SK-N-SH (cell line): ENCODE data around the gene ZNF496. TPM values are rescaled to one million over a fixed set of nuclear protein-coding genes. Genes with fewer than 3 reads are reported as not detected.

Experiments used
- CTCF ChIA-PET: fragments of 300-600, 350-600 bp; formaldehyde crosslinking; extraction: SDS; loops from one replicate; lab custom pipeline; 2021; lab: Yijun Ruan, JAX
- POLR2A ChIA-PET: fragments of 350-600 bp; sonication (Branson Sonifier 250); formaldehyde crosslinking; extraction: SDS; loops from one replicate; lab custom pipeline; 2020; ENCODE audit warnings: antibody characterized with exemption, inconsistent platforms; lab: Yijun Ruan, JAX
- DNase-seq: peaks from one replicate; pipeline ENCODE4 v3.0.0; 2012
- H2AFZ ChIP-seq: fragments of 200-600 bp; sonication (generic); 2 replicates; pipeline ENCODE4 v1.8.1; 2016; ENCODE audit warnings: antibody characterized with exemption, mild to moderate bottlenecking, low read depth
- H3F3A ChIP-seq: fragments of 200-600 bp; sonication (generic); replicated peaks from 2 replicates; pipeline ENCODE3; 2016; ENCODE audit warnings: antibody characterized with exemption, mild to moderate bottlenecking; ENCODE audit not compliant: insufficient read depth
- H3K27ac ChIP-seq, 2 experiments: fragments of 200-500 bp in 1 of 2; fragments of 200-600 bp in 1 of 2; sonication (Bioruptor generic) in 1 of 2; sonication (generic), shearing (Covaris generic) in 1 of 2; 2 replicates each; pipeline versions ENCODE4 v1.5.1 to v1.6.1; 2014 to 2016; ENCODE audit warnings: low read depth in 2 of 2, inconsistent platforms in 1 of 2, low read length in 1 of 2, mild to moderate bottlenecking in 1 of 2, mixed read lengths in 1 of 2
- H3K27me3 ChIP-seq: fragments of 200-600 bp; sonication (generic), shearing (Covaris generic); 2 replicates; pipeline ENCODE4 v1.6.1; 2016; ENCODE audit warnings: mixed run types; ENCODE audit not compliant: insufficient read depth
- H3K36me3 ChIP-seq, 2 experiments: fragments of 200-500 bp in 1 of 2; fragments of 200-600 bp in 1 of 2; sonication (Bioruptor generic) in 1 of 2; sonication (generic) in 1 of 2; replicated peaks in 1 of 2; 2 replicates each; pipeline versions ENCODE3 to v1.5.1; 2014 to 2016; ENCODE audit warnings: low read length in 1 of 2, mild to moderate bottlenecking in 1 of 2; ENCODE audit not compliant: insufficient read depth in 2 of 2, control insufficient read depth in 1 of 2
- H3K4me1 ChIP-seq, 2 experiments: fragments of 200-500 bp in 1 of 2; fragments of 200-600 bp in 1 of 2; sonication (Bioruptor generic) in 1 of 2; sonication (generic), shearing (Covaris generic) in 1 of 2; 2 replicates each; pipeline versions ENCODE4 v1.5.1 to v1.6.1; 2014 to 2016; ENCODE audit warnings: low read depth in 1 of 2, low read length in 1 of 2, mixed run types in 1 of 2; ENCODE audit not compliant: insufficient read depth in 2 of 2, control insufficient read depth in 1 of 2
- H3K4me2 ChIP-seq: fragments of 200-600 bp; sonication (generic), shearing (Covaris generic); 2 replicates; pipeline ENCODE4 v1.6.1; 2017; ENCODE audit warnings: mixed run types
- H3K4me3 ChIP-seq, 2 experiments: fragments of 200-500 bp in 1 of 2; fragments of 200-600 bp in 1 of 2; sonication (Bioruptor generic) in 1 of 2; sonication (generic), shearing (Covaris generic) in 1 of 2; 2 replicates each; pipeline versions ENCODE4 v1.5.1 to v1.8.1; 2014 to 2016; ENCODE audit warnings: low read depth in 2 of 2, inconsistent platforms in 1 of 2, low read length in 1 of 2, mild to moderate bottlenecking in 1 of 2, mixed read lengths in 1 of 2, moderate library complexity in 1 of 2
- H3K79me2 ChIP-seq: fragments of 200-600 bp; sonication (generic); 2 replicates; pipeline ENCODE4 v1.8.1; 2017; ENCODE audit warnings: mild to moderate bottlenecking; ENCODE audit not compliant: insufficient read depth
- H3K9ac ChIP-seq: fragments of 200-600 bp; sonication (generic); 2 replicates; pipeline ENCODE4 v1.6.1; 2017; ENCODE audit warnings: mixed run types
- H3K9me2 ChIP-seq: fragments of 200-600 bp; sonication (generic); 2 replicates; pipeline ENCODE4 v1.6.1; 2017; ENCODE audit warnings: mixed run types
- H3K9me3 ChIP-seq: fragments of 200-600 bp; sonication (generic); 2 replicates; pipeline ENCODE4 v1.6.1; 2017; ENCODE audit warnings: mixed run types, mild to moderate bottlenecking, moderate library complexity
- H4K20me1 ChIP-seq: fragments of 200-600 bp; sonication (generic); 2 replicates; pipeline ENCODE4 v1.6.1; 2017; ENCODE audit warnings: mild to moderate bottlenecking, mixed run types; ENCODE audit not compliant: insufficient read depth
- ELF1 ChIP-seq: IDR thresholded peaks from 2 replicates; pipeline ENCODE4 v1.4.0; 2012
- EZH2phosphoT487 ChIP-seq: fragments of 200-600 bp; sonication (generic); IDR thresholded peaks from 2 replicates; pipeline ENCODE4 v1.6.1; 2017; ENCODE audit warnings: low read depth, mixed run types, mild to moderate bottlenecking, antibody characterized with exemption, moderate library complexity, borderline replicate concordance
- FOXJ3 ChIP-seq: sonication (generic); formaldehyde crosslinking; IDR thresholded peaks from 2 replicates; pipeline ENCODE4 v1.5.1; 2020; ENCODE audit warnings: mild to moderate bottlenecking, missing genetic modification reagents
- MEF2A ChIP-seq: IDR thresholded peaks from 2 replicates; pipeline ENCODE4 v1.4.0; 2012; ENCODE audit warnings: low read depth, borderline replicate concordance
- TCF12 ChIP-seq: IDR thresholded peaks from 2 replicates; pipeline ENCODE4 v1.4.0; 2012
- TEAD4 ChIP-seq: IDR thresholded peaks from 2 replicates; pipeline ENCODE4 v1.4.0; 2012; ENCODE audit warnings: mild to moderate bottlenecking, borderline replicate concordance; ENCODE audit not compliant: insufficient read depth
- WGBS: methylation state at CpG from one replicate; pipeline ENCODE4 v1.1.6; 2017; ENCODE audit warnings: low lambda C conversion rate; 5-methylcytosine and 5-hydroxymethylcytosine counted together
- polyA plus RNA-seq, 3 experiments: library from polyadenylated mRNA; depleted of rRNA; stranded (reverse); fragments of >200 nt; gene quantifications; 2 replicates each; pipeline ENCODE4 v1.2.3, GENCODE V29; 2012
- TF ChIP-seq, protein P1 (sequence below): IDR thresholded peaks from 2 replicates; pipeline ENCODE4 v1.4.0; 2012; ENCODE audit warnings: low read depth, borderline replicate concordance
- TF ChIP-seq, protein P2 (sequence below): IDR thresholded peaks from 2 replicates; pipeline ENCODE4 v1.6.1; 2012; ENCODE audit warnings: mild to moderate bottlenecking, low read depth, low read length, moderate library complexity
- TF ChIP-seq, protein P3 (sequence below): fragments of 150-350 bp; IDR thresholded peaks from 2 replicates; pipeline ENCODE4 v1.6.1; 2016; ENCODE audit warnings: mild to moderate bottlenecking, low read depth, low read length

The ZNF496 gene
- polyA plus RNA-seq, 1 of the 3 experiments (the other 2 are of a cell fraction): 23.2 TPM

DNA sequence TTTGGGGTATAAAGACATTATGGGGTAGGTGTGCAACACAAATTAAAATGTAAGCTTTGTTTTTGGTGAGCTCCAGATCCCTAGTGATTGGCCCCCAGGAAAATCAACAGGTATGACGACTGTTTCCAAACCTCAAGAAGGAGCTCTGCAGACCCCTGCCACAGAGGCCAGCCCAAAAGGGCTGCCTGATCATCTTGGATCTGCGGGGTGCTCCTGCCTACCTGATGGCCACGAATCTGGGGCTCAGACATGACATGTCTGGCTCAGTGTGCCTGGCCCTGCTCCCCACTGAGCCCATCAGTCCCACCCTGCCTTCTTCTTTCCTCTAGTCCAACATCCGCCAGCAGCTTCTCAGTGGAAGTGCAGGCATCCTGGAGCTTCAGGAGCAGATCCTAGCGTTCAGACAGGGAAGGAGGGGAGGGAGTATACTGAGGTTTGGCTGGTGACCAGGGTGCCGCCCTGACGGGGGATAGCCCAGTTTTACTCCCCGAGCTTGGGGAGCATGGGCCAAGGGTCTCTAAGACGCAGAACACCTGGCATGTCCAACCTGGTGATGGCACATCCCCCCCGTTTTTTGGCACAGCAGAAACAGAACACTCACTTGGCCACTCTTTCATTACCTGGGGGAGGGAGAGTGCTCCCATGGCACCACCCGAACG lies 31.8 kb downstream of the ZNF496 start:
- CTCF ChIA-PET: interaction anchor here (0.7 kb wide), 1 partner anchor 14 kb away, joined by 3 read pairs; no protein-coding TSS in a partner anchor
- DNase-seq: no peak
- no peaks in the 10 kb centered on the region for H3K9me2 ChIP-seq
- no peak for TF ChIP-seq TCF12
- TF ChIP-seq, protein P1, sequence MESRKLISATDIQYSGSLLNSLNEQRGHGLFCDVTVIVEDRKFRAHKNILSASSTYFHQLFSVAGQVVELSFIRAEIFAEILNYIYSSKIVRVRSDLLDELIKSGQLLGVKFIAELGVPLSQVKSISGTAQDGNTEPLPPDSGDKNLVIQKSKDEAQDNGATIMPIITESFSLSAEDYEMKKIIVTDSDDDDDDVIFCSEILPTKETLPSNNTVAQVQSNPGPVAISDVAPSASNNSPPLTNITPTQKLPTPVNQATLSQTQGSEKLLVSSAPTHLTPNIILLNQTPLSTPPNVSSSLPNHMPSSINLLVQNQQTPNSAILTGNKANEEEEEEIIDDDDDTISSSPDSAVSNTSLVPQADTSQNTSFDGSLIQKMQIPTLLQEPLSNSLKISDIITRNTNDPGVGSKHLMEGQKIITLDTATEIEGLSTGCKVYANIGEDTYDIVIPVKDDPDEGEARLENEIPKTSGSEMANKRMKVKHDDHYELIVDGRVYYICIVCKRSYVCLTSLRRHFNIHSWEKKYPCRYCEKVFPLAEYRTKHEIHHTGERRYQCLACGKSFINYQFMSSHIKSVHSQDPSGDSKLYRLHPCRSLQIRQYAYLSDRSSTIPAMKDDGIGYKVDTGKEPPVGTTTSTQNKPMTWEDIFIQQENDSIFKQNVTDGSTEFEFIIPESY: no peak
- no peak for TF ChIP-seq EZH2phosphoT487
- TF ChIP-seq, protein P2, sequence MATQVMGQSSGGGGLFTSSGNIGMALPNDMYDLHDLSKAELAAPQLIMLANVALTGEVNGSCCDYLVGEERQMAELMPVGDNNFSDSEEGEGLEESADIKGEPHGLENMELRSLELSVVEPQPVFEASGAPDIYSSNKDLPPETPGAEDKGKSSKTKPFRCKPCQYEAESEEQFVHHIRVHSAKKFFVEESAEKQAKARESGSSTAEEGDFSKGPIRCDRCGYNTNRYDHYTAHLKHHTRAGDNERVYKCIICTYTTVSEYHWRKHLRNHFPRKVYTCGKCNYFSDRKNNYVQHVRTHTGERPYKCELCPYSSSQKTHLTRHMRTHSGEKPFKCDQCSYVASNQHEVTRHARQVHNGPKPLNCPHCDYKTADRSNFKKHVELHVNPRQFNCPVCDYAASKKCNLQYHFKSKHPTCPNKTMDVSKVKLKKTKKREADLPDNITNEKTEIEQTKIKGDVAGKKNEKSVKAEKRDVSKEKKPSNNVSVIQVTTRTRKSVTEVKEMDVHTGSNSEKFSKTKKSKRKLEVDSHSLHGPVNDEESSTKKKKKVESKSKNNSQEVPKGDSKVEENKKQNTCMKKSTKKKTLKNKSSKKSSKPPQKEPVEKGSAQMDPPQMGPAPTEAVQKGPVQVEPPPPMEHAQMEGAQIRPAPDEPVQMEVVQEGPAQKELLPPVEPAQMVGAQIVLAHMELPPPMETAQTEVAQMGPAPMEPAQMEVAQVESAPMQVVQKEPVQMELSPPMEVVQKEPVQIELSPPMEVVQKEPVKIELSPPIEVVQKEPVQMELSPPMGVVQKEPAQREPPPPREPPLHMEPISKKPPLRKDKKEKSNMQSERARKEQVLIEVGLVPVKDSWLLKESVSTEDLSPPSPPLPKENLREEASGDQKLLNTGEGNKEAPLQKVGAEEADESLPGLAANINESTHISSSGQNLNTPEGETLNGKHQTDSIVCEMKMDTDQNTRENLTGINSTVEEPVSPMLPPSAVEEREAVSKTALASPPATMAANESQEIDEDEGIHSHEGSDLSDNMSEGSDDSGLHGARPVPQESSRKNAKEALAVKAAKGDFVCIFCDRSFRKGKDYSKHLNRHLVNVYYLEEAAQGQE: no peak
- TF ChIP-seq, protein P3, sequence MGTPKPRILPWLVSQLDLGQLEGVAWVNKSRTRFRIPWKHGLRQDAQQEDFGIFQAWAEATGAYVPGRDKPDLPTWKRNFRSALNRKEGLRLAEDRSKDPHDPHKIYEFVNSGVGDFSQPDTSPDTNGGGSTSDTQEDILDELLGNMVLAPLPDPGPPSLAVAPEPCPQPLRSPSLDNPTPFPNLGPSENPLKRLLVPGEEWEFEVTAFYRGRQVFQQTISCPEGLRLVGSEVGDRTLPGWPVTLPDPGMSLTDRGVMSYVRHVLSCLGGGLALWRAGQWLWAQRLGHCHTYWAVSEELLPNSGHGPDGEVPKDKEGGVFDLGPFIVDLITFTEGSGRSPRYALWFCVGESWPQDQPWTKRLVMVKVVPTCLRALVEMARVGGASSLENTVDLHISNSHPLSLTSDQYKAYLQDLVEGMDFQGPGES: no peak
- no peak for TF ChIP-seq ELF1
- TF ChIP-seq MEF2A: no peak
- no peak for TF ChIP-seq TEAD4
- TF ChIP-seq FOXJ3: no peak
- TF ChIP-seq, all 33 proteins: peak for 0
- Histone ChIP-seq H3K9me3 (no peaks in the 10 kb centered on the region), H2AFZ (no peak overlapping the region), H3K27ac (no peak overlapping the region), H3K4me3 (no peak overlapping the region), H4K20me1 (no peaks in the 10 kb centered on the region), H3K9ac (no peak overlapping the region), H3F3A (no peaks in the 10 kb centered on the region), H3K79me2 (no peaks in the 10 kb centered on the region), H3K27me3 (no peaks in the 10 kb centered on the region), H3K4me2 (no peak overlapping the region), H3K36me3 (peaks cover 15 to 46% of the 10 kb centered on the region in 2 experiments), H3K4me1 (no peaks in the 10 kb centered on the region)
- WGBS: 93% methylated on average over 10 of the region's 12 CpGs
- POLR2A ChIA-PET: no interaction called here
